GM19238 (cell line): ENCODE data around the gene OR4A16.

Experiments
- DNase-seq: peaks from one replicate; pipeline ENCODE4 v3.0.0; 2011; ENCODE audit warnings: low spot score; ENCODE audit not compliant: insufficient read length

OR4A16 gene

DNA sequence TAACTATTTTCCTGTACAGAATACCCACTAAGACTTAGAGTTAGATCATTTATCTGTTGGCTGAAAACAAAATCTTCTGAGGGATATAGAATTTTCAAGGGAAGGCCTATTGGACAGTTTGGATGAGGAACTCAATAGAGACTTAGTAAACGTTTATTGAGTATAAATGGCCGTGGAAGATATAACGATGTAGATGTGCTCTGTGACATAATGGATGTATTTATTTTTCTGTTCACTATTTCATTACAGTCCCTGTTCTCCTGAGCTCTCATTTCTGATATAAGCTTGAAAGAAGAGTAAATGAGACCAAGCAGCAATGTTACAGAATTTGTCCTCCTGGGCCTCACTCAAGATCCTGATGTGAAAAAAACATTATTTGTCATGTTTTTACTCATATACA, at the start of gene OR4A16:
Gene OR4A16, plus strand, starts transcription at position 301 of the 400 bp plus-strand sequence. Its CDS starts 0 bp downstream, at position 301.
- no peak for DNase-seq

- DNase-seq, result no peak
Observed at GRCh38 chr11:55324500-55324899, 18.5 kb upstream of the OR4A16 start.

DNA sequence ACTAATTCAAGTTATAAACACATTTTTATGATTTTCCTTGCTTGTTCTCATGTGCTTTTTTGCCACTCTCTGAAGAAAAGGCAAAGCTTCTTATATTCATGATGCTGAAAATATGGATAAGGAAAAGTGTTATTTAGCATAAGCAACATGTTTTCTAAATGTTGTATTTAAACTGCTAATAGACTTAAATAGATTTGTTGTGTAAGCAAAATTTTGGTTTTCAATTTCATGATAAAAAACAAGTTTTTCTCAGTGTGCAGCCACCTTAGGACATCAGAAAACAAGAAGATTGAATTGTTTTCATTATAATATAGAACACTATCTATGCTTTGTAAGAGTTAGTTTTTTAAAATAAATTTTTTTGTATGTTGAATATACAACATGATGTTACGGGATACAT, 2.3 kb downstream of the OR4A16 start:
- DNase-seq, result no peak

DNA sequence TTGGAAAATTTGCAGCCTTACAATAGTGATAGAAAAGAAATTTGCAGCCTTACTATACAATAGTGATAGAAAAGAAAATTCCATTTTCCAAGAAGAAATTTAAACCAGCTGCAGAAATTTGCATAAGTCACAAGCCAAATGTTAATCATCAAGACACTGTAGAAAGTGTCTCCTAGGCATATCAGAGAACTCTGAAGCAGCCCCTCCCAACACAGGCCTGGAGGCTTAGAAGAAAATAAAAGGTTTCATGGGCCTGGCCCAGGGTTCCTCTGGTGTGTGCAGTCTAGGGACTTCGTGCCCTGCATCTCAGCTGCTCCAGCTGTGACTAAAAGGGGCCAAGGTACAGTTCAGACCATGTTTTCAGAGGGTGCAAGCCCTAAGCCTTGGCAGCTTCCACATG, 6.0 kb downstream of the OR4A16 start:
- DNase-seq, result no peak

- no peak for DNase-seq
Observed at GRCh38 chr11:55357560-55358184, 14.7 kb downstream of the OR4A16 start.

DNA sequence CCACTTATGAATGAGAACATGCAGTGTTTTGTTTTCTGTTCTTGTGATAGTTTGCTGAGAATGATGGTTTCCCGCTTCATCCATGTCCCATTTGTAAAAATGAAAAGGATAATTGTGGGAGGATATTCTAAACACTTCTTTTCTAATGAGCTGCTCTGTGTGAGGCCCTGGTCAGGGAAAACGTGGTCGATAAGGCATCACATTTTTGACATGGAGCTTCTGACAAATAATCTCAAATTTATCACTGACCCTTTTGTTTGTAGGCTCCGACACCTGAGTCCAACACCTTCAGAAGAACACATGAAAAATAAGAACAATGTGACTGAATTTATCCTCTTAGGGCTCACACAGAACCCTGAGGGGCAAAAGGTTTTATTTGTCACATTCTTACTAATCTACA, 24.7 kb downstream of the OR4A16 start, which contains the start of gene OR4A15:
Gene OR4A15, plus strand, starts transcription at position 301 of the 400 bp plus-strand sequence. Its CDS starts 0 bp downstream, at position 301.
- DNase-seq, result no peak
